OCI-M2 (cell line): ENCODE results near the gene GRM2.

Source experiments
- DNase-seq: peaks from one replicate; lab custom pipeline; 2025; ENCODE audit not compliant: unreplicated experiment; lab: John Stamatoyannopoulos, UW

GRM2 gene

GRCh38 chr3:51680196-51680595, 26.7 kb upstream of the GRM2 start:
- no peak for DNase-seq

GRCh38 chr3:51680663-51681230, 26.1 kb upstream of the GRM2 start:
- DNase-seq, result no peak

- DNase-seq, result no peak
Observed at GRCh38 chr3:51681453-51681852, 25.4 kb upstream of the GRM2 start.

GRCh38 chr3:51682079-51682478, 24.8 kb upstream of the GRM2 start:
- DNase-seq, result peak; percentile 38

- DNase-seq, result no peak
Observed at GRCh38 chr3:51682526-51682925, 24.3 kb upstream of the GRM2 start.

GRCh38 chr3:51683566-51683965, 23.3 kb upstream of the GRM2 start:
- DNase-seq, result no peak

- no peak for DNase-seq
Observed at GRCh38 chr3:51684971-51685751, 21.7 kb upstream of the GRM2 start.

GRCh38 chr3:51686056-51686455, 20.8 kb upstream of the GRM2 start:
- DNase-seq, result no peak

- DNase-seq, result peak; percentile 30
Observed at GRCh38 chr3:51686512-51687215, 20.2 kb upstream of the GRM2 start.

GRCh38 chr3:51687431-51688205, 19.2 kb upstream of the GRM2 start:
- DNase-seq, result no peak

GRCh38 chr3:51688206-51688600, 18.7 kb upstream of the GRM2 start:
- DNase-seq, result no peak

- DNase-seq, result no peak
Observed at GRCh38 chr3:51691021-51691420, 15.8 kb upstream of the GRM2 start.

- no peak for DNase-seq
Observed at GRCh38 chr3:51691949-51692348, 14.9 kb upstream of the GRM2 start.

GRCh38 chr3:51692980-51693395, 13.9 kb upstream of the GRM2 start:
- DNase-seq, result no peak

- DNase-seq, result no peak
Observed at GRCh38 chr3:51696954-51697353, 9.9 kb upstream of the GRM2 start.

GRCh38 chr3:51698209-51698608, 8.7 kb upstream of the GRM2 start:
- no peak for DNase-seq

GRCh38 chr3:51700403-51700802, 6.5 kb upstream of the GRM2 start:
- no peak for DNase-seq

- no peak for DNase-seq
Observed at GRCh38 chr3:51702156-51702555, 4.7 kb upstream of the GRM2 start.

GRCh38 chr3:51703068-51703760, 3.7 kb upstream of the GRM2 start:
- DNase-seq, result no peak

- DNase-seq, result no peak
Observed at GRCh38 chr3:51703761-51704510, 2.9 kb upstream of the GRM2 start.
